ENCODE results near the gene ATP7B. TPM values are rescaled to one million over a fixed set of nuclear protein-coding genes. Genes with fewer than 3 reads are reported as not detected.
A peak's percentile ranks its signal among the peaks of the same experiment; 100 is the strongest.

Gene ATP7B
- total and polyA plus RNA-seq, 7 donors, result 0.60 to 8.1 (median 5.0) TPM

GRCh38 chr13:52011632-52012511 is 622 bp upstream of the ATP7B start, which contains the start of gene ALG11:
Gene ALG11, plus strand, starts transcription at chr13:52012398. Its CDS starts 21 bp downstream, at chr13:52012419.
- Histone ChIP-seq H3K9me3 (no peaks in the 10 kb centered on the region), H3K4me3 (peak within 1 kb of the TSS; percentile 67 to 92 (median 78)), H3K36me3 (no peaks in the 10 kb centered on the region), H3K27me3 (no peaks in the 10 kb centered on the region), H3K27ac (peak within 1 kb of the TSS; percentile 76 to 79 (median 77)), H3K4me1 (peaks cover 0 to 32% (median 19%) of the 10 kb centered on the region in 4 donors)
- no peak for TF ChIP-seq EP300 (IDR thresholded peaks at IDR 0.05)
- TF ChIP-seq POLR2A (IDR thresholded peaks at IDR 0.05), result peak; percentile 61 to 65
- no peak for TF ChIP-seq CTCF (IDR thresholded peaks at IDR 0.05)
- peak; percentile 48 to 90 (median 73) for TF ChIP-seq POLR2AphosphoS5 (IDR thresholded peaks at IDR 0.05)
- intact Hi-C loops (cut with DNase I), result loop anchor here (2.0 to 5.0 kb wide), 4 partner anchors 195 to 560 kb away; partner anchors contain the start of genes INTS6, VPS36 and WDFY2
- 0% methylated on average over 82 of the region's 82 CpGs for WGBS, 2 donors
- peak; percentile 99 for DNase-seq

GRCh38 chr13:52009946-52010345 is 1.3 kb downstream of the ATP7B start:
- H3K4me1 ChIP-seq, result peaks cover 0 to 32% (median 19%) of the 10 kb centered on the region in 4 donors
- H3K36me3 ChIP-seq, result no peaks in the 10 kb centered on the region
- WGBS, 2 donors, result 63 to 71% methylated on average over 6 of the region's 6 CpGs
- TF ChIP-seq POLR2A (IDR thresholded peaks at IDR 0.05), result no peak
- TF ChIP-seq EP300 (IDR thresholded peaks at IDR 0.05), result no peak
- TF ChIP-seq POLR2AphosphoS5 (IDR thresholded peaks at IDR 0.05), result no peak
- TF ChIP-seq CTCF (IDR thresholded peaks at IDR 0.05), result no peak
- intact Hi-C loops (cut with DNase I), result loop anchor here (2.0 to 5.0 kb wide), 4 partner anchors 193 to 558 kb away; partner anchors contain the start of genes INTS6, VPS36 and WDFY2
- no peak overlapping the region for H3K4me3 ChIP-seq
- H3K27me3 ChIP-seq, result no peaks in the 10 kb centered on the region
- DNase-seq, result no peak
- no peak overlapping the region for H3K27ac ChIP-seq
- no peaks in the 10 kb centered on the region for H3K9me3 ChIP-seq

- WGBS, 2 donors, result 58 to 85% methylated on average over 8 of the region's 8 CpGs
- Histone ChIP-seq H3K27ac (no peak overlapping the region), H3K36me3 (no peaks in the 10 kb centered on the region), H3K4me3 (no peak overlapping the region), H3K27me3 (no peaks in the 10 kb centered on the region), H3K9me3 (no peaks in the 10 kb centered on the region), H3K4me1 (peaks cover 0 to 15% (median 10%) of the 10 kb centered on the region in 4 donors)
- no peak for DNase-seq
- intact Hi-C loops (cut with DNase I), result no loop called here
- TF ChIP-seq EP300 (IDR thresholded peaks at IDR 0.05), result no peak
Observed at GRCh38 chr13:52006523-52007245, 4.6 kb downstream of the ATP7B start.

GRCh38 chr13:52005841-52006522 is 5.3 kb downstream of the ATP7B start:
- H3K27ac ChIP-seq, result no peak overlapping the region
- H3K9me3 ChIP-seq, result no peaks in the 10 kb centered on the region
- no peaks in the 10 kb centered on the region for H3K36me3 ChIP-seq
- no peak for DNase-seq
- H3K4me3 ChIP-seq, result no peak overlapping the region
- 82 to 91% methylated on average over 13 of the region's 13 CpGs for WGBS, 2 donors
- no peaks in the 10 kb centered on the region for H3K27me3 ChIP-seq
- intact Hi-C loops (cut with DNase I), result no loop called here
- TF ChIP-seq CTCF (IDR thresholded peaks at IDR 0.05) (no peak), POLR2A (IDR thresholded peaks at IDR 0.05) (no peak), EP300 (IDR thresholded peaks at IDR 0.05) (no peak)
- H3K4me1 ChIP-seq, result peaks cover 0 to 13% (median 8%) of the 10 kb centered on the region in 4 donors
